ENCODE measurements around the gene DPYSL5. TPM values are rescaled to one million over a fixed set of nuclear protein-coding genes. Genes with fewer than 3 reads are reported as not detected.

The DPYSL5 gene
- total and polyA plus RNA-seq, 2 donors (not counting 3 experiments of a cell fraction or from before 2014, with no cell fraction given): not detected

DNA sequence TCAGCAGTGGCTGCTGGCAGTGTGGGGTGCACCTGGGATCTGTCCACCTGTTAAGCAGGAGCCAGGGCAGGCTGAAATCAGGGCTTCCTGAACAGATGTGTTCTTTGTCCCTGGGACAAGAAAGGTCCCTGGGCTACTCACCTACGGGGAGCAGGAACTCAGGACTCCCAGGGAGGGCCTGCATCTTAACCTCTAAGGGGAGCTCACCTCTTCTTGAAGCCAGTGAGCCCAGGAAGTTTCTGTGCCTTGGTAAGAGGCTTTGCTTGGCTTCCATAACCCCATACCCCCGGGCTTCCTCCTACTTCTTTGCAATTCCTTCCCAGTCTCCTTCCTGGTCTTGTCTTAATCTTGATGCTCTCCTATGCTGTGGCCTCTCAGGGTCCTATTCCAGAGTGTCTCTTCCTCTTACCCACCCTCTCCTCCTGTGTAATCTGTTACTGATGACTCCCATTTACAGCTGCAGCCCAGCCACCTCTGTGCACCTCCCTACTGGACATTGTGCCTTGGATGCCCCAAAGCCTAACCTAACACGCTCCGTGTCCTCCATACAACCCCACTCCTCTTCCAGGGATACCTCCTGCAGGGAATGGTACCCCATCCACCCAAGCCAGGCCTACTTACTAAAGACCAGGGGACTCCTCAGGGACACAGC is 66.9 kb downstream of the DPYSL5 start:
- no peaks in the 10 kb centered on the region for H3K4me1 ChIP-seq (ENCODE audit: control insufficient read depth, extremely low read depth, insufficient read depth, low read length)
- intact Hi-C loops (cut with micrococcal nuclease): no loop called here
- BruUV-seq (replicated peaks): no TSS peak
- H3K36me3 ChIP-seq (ENCODE audit: control insufficient read depth in 2 of 2, extremely low read depth in 1 of 2, insufficient read depth in 2 of 2, low read length in 2 of 2): no peaks in the 10 kb centered on the region
- ChIA-PET CTCF (no interaction called here), POLR2A (no interaction called here)
- H2AFZ ChIP-seq (ENCODE audit: low read depth, low read length): no peak overlapping the region
- no peak overlapping the region for H3K9ac ChIP-seq (replicated peaks; ENCODE audit: extremely low read depth, insufficient read depth, low read length)
- TF ChIP-seq MYC (IDR thresholded peaks at IDR 0.05; ENCODE audit: low read depth, low read length) (no peak), POLR2AphosphoS5 (IDR thresholded peaks at IDR 0.05; ENCODE audit: insufficient read depth, low read depth, low read length) (no peak), JUN (IDR thresholded peaks at IDR 0.05; ENCODE audit: borderline replicate concordance, insufficient read depth, insufficient read length, low read depth) (no peak), FOS (IDR thresholded peaks at IDR 0.05; ENCODE audit: borderline replicate concordance, insufficient read depth, low read length) (no peak), POLR2A (IDR thresholded peaks at IDR 0.05; ENCODE audit: low read depth, low read length) (no peak), GATA2 (IDR thresholded peaks at IDR 0.05; ENCODE audit: insufficient read depth, insufficient read length, low read depth, low read length) (no peak), CTCF (IDR thresholded peaks at IDR 0.05; ENCODE audit: extremely low read depth in 1 of 2, insufficient read depth in 1 of 2, low read depth in 1 of 2, low read length in 2 of 2) (no peak), EZH2 (IDR thresholded peaks at IDR 0.05; ENCODE audit: borderline replicate concordance, low read depth, low read length, severe bottlenecking) (no peak)
- TF ChIP-seq, protein P1, sequence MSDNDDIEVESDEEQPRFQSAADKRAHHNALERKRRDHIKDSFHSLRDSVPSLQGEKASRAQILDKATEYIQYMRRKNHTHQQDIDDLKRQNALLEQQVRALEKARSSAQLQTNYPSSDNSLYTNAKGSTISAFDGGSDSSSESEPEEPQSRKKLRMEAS (IDR thresholded peaks at IDR 0.05; ENCODE audit: insufficient read depth, insufficient read length): no peak
- no peaks in the 10 kb centered on the region for H3K9me3 ChIP-seq (replicated peaks; ENCODE audit: control insufficient read depth, insufficient read depth, low read length)
- dilution Hi-C loops (cut with MboI; ENCODE audit: extremely low pct_ligation_motif_present, low sequenced_read_pairs): no loop called here
- no peaks in the 10 kb centered on the region for H3K9me1 ChIP-seq (replicated peaks; ENCODE audit: control insufficient read depth, extremely low read depth, insufficient read depth, low read length)
- no peak overlapping the region for H3K4me3 ChIP-seq (replicated peaks in 1 of 3; ENCODE audit: insufficient read depth in 1 of 3, low read depth in 1 of 3, low read length in 3 of 3)
- no peak overlapping the region for H3K27ac ChIP-seq (ENCODE audit: insufficient read depth, low read depth, low read length)
- peaks cover 48 to 54% of the 10 kb centered on the region in 2 experiments for H3K27me3 ChIP-seq (ENCODE audit: control insufficient read depth in 2 of 2, insufficient read depth in 2 of 2, low read length in 2 of 2)
- FAIRE-seq (no peak), DNase-seq (ENCODE audit: low read depth, low spot score) (no peak)
- no peak overlapping the region for H3K4me2 ChIP-seq (ENCODE audit: insufficient read depth, low read length)
- no peaks in the 10 kb centered on the region for H3K79me2 ChIP-seq (ENCODE audit: control insufficient read depth, insufficient read depth, low read length)
- no peaks in the 10 kb centered on the region for H4K20me1 ChIP-seq (replicated peaks; ENCODE audit: control insufficient read depth, extremely low read depth, insufficient read depth, low read length)
